ENCODE measurements around the gene SELENOH. TPM values are rescaled to one million over a fixed set of nuclear protein-coding genes. Genes with fewer than 3 reads are reported as not detected.
A peak's percentile ranks its signal among the peaks of the same experiment; 100 is the strongest.
"Not testable (repeated sequence)": the region's sequence is repeated elsewhere in the genome, so short reads cannot be mapped to it uniquely, and the experiment has no call there.

The SELENOH gene
- total RNA-seq, 6 experiments from 2014 or later, result 57.1 to 110 (median 70.7) TPM

DNA sequence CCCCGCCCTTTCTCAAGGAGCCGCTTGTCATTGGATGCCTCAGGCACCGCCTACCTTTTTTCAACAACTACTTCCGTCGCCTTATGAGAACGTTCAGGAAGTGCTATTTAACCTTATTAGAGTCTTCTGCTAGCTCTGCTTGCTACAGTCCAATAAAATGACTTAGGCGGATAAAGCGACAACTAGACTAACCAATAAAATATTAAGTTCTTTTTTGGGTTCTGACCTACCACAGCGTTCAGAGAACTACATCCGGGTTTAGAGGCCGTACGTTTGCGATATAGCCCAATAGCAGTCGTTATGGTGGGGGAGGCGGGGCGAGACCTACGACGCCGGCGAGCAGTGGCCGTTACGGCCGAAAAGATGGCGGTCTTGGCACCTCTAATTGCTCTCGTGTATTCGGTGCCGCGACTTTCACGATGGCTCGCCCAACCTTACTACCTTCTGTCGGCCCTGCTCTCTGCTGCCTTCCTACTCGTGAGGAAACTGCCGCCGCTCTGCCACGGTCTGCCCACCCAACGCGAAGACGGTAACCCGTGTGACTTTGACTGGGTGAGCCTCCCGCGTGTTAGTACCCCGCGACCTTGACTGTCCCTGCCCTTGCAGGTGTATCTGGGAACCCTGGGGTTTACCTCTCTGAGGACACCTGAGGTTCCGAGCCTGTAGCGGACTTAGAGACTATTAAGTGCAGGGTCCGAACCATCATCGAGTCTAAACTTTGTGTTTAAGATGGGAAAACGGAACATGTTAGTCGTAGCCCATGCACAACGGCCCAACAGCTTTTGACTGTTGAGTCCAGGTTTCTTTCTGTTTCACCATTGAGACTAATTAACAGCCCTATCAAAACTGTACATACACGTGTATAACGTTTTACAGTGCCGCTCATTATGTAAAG is 28.8 kb upstream of the SELENOH start, which contains the start of gene TMX2:
Gene TMX2 (plus strand): TSS at position 338 of the 895 bp plus-strand sequence. CDS start 26 bp downstream, at position 364.
- TF ChIP-seq POLR2A (IDR thresholded peaks at IDR 0.05), result peak; percentile 26
- TF ChIP-seq, protein P1, sequence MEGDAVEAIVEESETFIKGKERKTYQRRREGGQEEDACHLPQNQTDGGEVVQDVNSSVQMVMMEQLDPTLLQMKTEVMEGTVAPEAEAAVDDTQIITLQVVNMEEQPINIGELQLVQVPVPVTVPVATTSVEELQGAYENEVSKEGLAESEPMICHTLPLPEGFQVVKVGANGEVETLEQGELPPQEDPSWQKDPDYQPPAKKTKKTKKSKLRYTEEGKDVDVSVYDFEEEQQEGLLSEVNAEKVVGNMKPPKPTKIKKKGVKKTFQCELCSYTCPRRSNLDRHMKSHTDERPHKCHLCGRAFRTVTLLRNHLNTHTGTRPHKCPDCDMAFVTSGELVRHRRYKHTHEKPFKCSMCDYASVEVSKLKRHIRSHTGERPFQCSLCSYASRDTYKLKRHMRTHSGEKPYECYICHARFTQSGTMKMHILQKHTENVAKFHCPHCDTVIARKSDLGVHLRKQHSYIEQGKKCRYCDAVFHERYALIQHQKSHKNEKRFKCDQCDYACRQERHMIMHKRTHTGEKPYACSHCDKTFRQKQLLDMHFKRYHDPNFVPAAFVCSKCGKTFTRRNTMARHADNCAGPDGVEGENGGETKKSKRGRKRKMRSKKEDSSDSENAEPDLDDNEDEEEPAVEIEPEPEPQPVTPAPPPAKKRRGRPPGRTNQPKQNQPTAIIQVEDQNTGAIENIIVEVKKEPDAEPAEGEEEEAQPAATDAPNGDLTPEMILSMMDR (IDR thresholded peaks at IDR 0.05), result no peak
- no peaks in the 10 kb centered on the region for H3K9me3 ChIP-seq
- peak; percentile 93 to 97 (median 94) for ATAC-seq
- peak within 1 kb of the TSS; percentile 78 to 98 (median 90) for H3K4me3 ChIP-seq
- intact Hi-C loops (cut with DNase I), result no loop called here
- peak within 1 kb of the TSS; percentile 58 to 81 (median 64) for H3K27ac ChIP-seq
- H3K4me1 ChIP-seq, result peaks cover 0 to 33% (median 14%) of the 10 kb centered on the region in 4 donors
- WGBS (ENCODE audit: insufficient coverage, low coverage, low lambda C conversion rate, missing lambda C conversion rate), result under 1% methylated on average over 51 of the region's 53 CpGs
- no peaks in the 10 kb centered on the region for H3K36me3 ChIP-seq
- peak; percentile 90 to 95 (median 93) for DNase-seq
- H3K27me3 ChIP-seq, result no peaks in the 10 kb centered on the region

DNA sequence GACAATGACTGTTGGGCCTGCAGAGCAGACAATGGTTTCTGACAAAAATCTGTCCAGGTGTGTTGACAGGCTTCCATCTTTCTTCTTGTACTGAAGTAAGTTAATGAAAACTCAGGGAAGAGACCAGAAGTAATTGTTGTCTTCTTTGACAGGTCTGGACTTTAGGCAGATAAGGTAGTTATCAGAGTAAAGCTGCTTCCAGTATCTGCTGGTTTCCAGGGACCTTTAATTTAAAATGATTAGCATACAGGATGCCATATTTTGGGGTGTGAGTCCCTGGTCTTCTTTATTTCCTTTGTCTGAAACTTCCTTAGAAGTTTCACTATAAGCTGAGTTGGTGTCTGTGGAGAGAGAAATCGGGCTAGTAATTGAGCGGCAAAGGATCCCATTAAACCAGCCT is 27.5 kb upstream of the SELENOH start:
- no peaks in the 10 kb centered on the region for H3K27me3 ChIP-seq
- ATAC-seq (no peak), DNase-seq (no peak)
- no peaks in the 10 kb centered on the region for H3K36me3 ChIP-seq
- intact Hi-C loops (cut with DNase I), result no loop called here
- peaks cover 0 to 33% (median 14%) of the 10 kb centered on the region in 4 donors for H3K4me1 ChIP-seq
- peak overlapping the region in 1 of 3 donors; percentile 90 for H3K4me3 ChIP-seq
- TF ChIP-seq, protein P1 (IDR thresholded peaks at IDR 0.05), result no peak
- no peak for TF ChIP-seq POLR2A (IDR thresholded peaks at IDR 0.05)
- whole genome bisulfite sequencing (ENCODE audit: insufficient coverage, low coverage, low lambda C conversion rate, missing lambda C conversion rate), result 88% methylated on average over 2 of the region's 2 CpGs
- H3K27ac ChIP-seq, result no peak overlapping the region
- no peaks in the 10 kb centered on the region for H3K9me3 ChIP-seq

DNA sequence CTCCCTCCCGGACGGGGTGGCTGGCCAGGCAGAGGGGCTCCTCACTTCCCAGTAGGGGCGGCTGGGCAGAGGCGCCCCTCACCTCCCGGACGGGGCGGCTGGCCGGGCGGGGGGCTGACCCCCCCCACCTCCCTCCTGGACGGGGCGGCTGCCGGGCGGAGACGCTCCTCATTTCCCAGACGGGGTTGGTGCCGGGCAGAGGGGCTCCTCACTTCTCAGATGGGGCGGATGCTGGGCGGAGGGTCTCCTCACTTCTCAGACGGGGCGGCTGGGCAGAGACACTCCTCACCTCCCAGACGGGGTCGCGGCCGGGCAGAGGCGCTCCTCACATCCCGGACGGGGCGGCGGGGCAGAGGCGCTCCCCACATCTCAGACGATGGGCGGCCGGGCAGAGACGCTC is 24.6 kb upstream of the SELENOH start:
- intact Hi-C loops (cut with DNase I); H3K9me3 ChIP-seq; H3K36me3 ChIP-seq; ATAC-seq; H3K27me3 ChIP-seq; H3K27ac ChIP-seq; DNase-seq; H3K4me3 ChIP-seq: not testable (repeated sequence)
- H3K4me1 ChIP-seq, result peaks cover 0 to 23% (median 8%) of the 10 kb centered on the region in 4 donors
- no CpG with 5 or more reads among the region's 34 CpGs for WGBS (ENCODE audit: insufficient coverage, low coverage, low lambda C conversion rate, missing lambda C conversion rate)

DNA sequence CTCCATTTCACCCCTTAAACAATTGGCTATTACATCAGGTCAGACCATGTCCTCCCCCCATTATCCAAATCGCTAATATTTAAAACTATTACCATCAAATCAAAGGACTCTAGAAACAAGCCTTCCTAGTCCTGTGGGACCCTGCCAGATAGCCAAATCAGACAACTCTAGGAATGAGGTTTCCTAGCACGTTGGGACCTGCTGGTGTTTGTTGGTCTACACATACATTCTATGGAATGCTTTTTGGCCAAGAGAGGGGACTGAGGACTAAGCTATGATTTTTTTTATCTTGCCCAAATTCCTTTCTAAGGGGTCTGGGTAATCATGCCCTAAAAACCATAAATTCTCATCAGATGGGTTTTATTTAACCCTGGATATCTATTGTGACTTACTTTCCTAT is 14.1 kb upstream of the SELENOH start:
- Histone ChIP-seq H3K27me3 (no peaks in the 10 kb centered on the region), H3K27ac (no peak overlapping the region), H3K4me3 (no peak overlapping the region), H3K4me1 (no peaks in the 10 kb centered on the region), H3K36me3 (no peaks in the 10 kb centered on the region), H3K9me3 (no peaks in the 10 kb centered on the region)
- intact Hi-C loops (cut with DNase I), result no loop called here
- ATAC-seq, result no peak
- DNase-seq, result no peak
- WGBS (ENCODE audit: insufficient coverage, low coverage, low lambda C conversion rate, missing lambda C conversion rate), result 94% methylated on average over 2 of the region's 2 CpGs
- TF ChIP-seq, protein P1 (IDR thresholded peaks at IDR 0.05), result no peak
- TF ChIP-seq POLR2A (IDR thresholded peaks at IDR 0.05), result no peak

DNA sequence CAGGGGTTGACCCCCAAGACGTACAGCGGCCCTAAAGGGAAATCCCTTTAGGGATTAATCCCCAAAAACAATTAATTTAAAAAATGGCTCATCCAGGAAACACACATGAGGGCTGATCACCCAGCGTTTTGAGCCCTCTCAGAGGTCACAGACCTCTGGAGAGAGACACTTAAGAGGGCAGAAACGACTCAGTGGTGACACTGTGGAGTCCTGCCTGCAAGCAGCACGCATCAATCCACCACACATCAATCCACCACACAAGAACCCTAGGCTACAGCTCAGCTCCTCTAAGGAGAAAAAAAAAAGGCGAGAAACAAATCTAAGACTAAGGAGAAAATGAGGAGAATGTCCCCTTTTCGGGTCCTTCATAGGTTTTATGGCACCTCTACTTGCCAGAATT is 12.5 kb upstream of the SELENOH start:
- Histone ChIP-seq H3K9me3 (no peaks in the 10 kb centered on the region), H3K27me3 (no peaks in the 10 kb centered on the region), H3K36me3 (no peaks in the 10 kb centered on the region), H3K4me3 (no peak overlapping the region), H3K27ac (no peak overlapping the region), H3K4me1 (no peaks in the 10 kb centered on the region)
- ATAC-seq (no peak), DNase-seq (no peak)
- 80% methylated on average over 7 of the region's 7 CpGs for WGBS (ENCODE audit: insufficient coverage, low coverage, low lambda C conversion rate, missing lambda C conversion rate)
- intact Hi-C loops (cut with DNase I), result no loop called here
- TF ChIP-seq POLR2A (IDR thresholded peaks at IDR 0.05), result no peak
- TF ChIP-seq, protein P1 (IDR thresholded peaks at IDR 0.05), result no peak
